ENCODE data around the gene ARHGAP1. TPM values are rescaled to one million over a fixed set of nuclear protein-coding genes. Genes with fewer than 3 reads are reported as not detected.

ARHGAP1 gene
- polyA plus RNA-seq, 3 donors from 2014 or later, result 38.6 to 104 (median 60.4) TPM

- Mint-ChIP-seq H3K4me3 (no peak overlapping the region), H3K4me1 (peaks cover 24 to 26% of the 10 kb centered on the region in 2 donors), H3K27me3 (ENCODE audit: low read depth in 3 of 3) (peaks cover 0 to 5% (median 2%) of the 10 kb centered on the region in 3 donors), H3K36me3 (peaks cover 4 to 22% (median 6%) of the 10 kb centered on the region in 3 donors), H3K27ac (no peak overlapping the region), H3K9me3 (no peaks in the 10 kb centered on the region)
- no peak for DNase-seq
Observed at GRCh38 chr11:46630237-46630636, 70.2 kb downstream of the ARHGAP1 start.

DNA sequence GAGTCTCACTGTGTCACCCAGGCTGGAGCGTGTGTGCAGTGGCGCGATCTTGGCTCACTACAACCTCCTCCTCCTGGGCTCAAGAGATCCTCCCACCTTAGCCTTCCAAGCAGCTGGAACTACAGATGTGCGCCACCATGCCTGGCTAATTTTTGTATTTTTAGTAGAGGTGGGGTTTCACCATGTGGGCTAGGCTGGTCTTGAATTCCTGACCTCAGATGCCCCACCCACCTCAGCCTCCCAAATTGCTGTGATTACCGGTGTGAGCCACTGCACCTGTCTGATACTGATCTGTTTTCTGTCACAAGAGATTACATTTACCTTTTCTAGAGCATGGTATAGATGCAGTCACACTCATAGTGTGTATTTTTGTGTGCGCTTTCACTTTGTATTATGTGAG lies 71.5 kb downstream of the ARHGAP1 start:
- no peak for DNase-seq
- Mint-ChIP-seq H3K9me3 (no peaks in the 10 kb centered on the region), H3K27me3 (ENCODE audit: low read depth in 3 of 3) (peaks cover 0 to 5% (median 2%) of the 10 kb centered on the region in 3 donors), H3K36me3 (peaks cover 4 to 23% (median 6%) of the 10 kb centered on the region in 3 donors), H3K27ac (peak overlapping the region in 1 of 6 donors; percentile 31), H3K4me1 (peaks cover 24 to 30% of the 10 kb centered on the region in 2 donors), H3K4me3 (no peak overlapping the region)

Other genes starting within 250 kb of the ARHGAP1 start
- 10 to 100 TPM in 1 of 3 donors, 1 to 10 TPM in 2; 5.3 to 12.8 (median 7.4) TPM for gene AMBRA1, start 106.6 kb downstream of the ARHGAP1 start, polyA plus RNA-seq
- gene HARBI1, start 83.4 kb downstream of the ARHGAP1 start, polyA plus RNA-seq, result 1 to 10 TPM; 1.3 to 9.9 (median 2.9) TPM
- 100 to 1,000 TPM in 2 of 3 donors, 10 to 100 TPM in 1; 67.4 to 103 (median 100) TPM for gene ATG13, start 83.1 kb downstream of the ARHGAP1 start, polyA plus RNA-seq
- gene ZNF408, start 412 bp upstream of the ARHGAP1 start, polyA plus RNA-seq, result 10 to 100 TPM in 1 of 3 donors, 1 to 10 TPM in 2; 9.1 to 14.6 (median 9.5) TPM
- gene F2, start 18.6 kb upstream of the ARHGAP1 start, polyA plus RNA-seq, result not detected
- gene CKAP5, start 145.7 kb upstream of the ARHGAP1 start, polyA plus RNA-seq, result 10 to 100 TPM in 1 of 3 donors, 1 to 10 TPM in 2; 9.1 to 22.1 (median 9.4) TPM
- gene LRP4, start 217.9 kb upstream of the ARHGAP1 start, polyA plus RNA-seq, result not detected
- gene CSTPP1, start 236.1 kb upstream of the ARHGAP1 start, polyA plus RNA-seq, result 10 to 100 TPM; 13.2 to 24.1 (median 22.0) TPM